GM12872 (cell line): ENCODE measurements around the gene MID1.

ENCODE experiments used
- CTCF ChIP-seq: IDR thresholded peaks from 3 replicates; pipeline ENCODE4 v1.5.1; 2011; ENCODE audit warnings: low read depth, mild to moderate bottlenecking, low read length, moderate library complexity; ENCODE audit not compliant: insufficient read depth

MID1 gene

DNA sequence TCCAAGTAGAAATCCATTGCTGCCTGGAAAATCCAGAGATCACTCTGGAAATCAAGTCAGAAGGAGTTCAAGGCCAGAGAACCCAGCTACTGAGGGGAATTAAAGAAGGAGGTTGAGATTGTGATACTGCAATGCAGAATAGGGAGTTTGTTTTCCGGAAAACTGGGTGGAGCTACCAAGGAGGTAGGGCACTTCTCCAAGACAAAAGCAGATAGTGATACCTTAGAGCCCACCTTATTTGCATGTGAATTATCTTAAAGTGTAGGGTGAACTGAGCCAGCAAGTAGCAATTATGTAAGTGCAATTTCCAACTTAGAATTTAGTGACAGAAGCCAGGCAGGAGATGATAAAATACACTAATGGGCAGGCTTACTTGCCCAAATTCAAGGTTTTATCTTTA is 178.9 kb downstream of the MID1 start:
- no peak for TF ChIP-seq CTCF

GRCh38 chrX:10433296-10433965 is 187.0 kb downstream of the MID1 start:
- TF ChIP-seq CTCF: no peak

GRCh38 chrX:10429908-10430307 is 190.5 kb downstream of the MID1 start:
- no peak for TF ChIP-seq CTCF

- no peak for TF ChIP-seq CTCF
These were observed 193.1 kb downstream of the MID1 start for GRCh38 chrX:10427249-10427648.

- no peak for TF ChIP-seq CTCF
These were observed 196.7 kb downstream of the MID1 start for GRCh38 chrX:10423716-10424115.

DNA sequence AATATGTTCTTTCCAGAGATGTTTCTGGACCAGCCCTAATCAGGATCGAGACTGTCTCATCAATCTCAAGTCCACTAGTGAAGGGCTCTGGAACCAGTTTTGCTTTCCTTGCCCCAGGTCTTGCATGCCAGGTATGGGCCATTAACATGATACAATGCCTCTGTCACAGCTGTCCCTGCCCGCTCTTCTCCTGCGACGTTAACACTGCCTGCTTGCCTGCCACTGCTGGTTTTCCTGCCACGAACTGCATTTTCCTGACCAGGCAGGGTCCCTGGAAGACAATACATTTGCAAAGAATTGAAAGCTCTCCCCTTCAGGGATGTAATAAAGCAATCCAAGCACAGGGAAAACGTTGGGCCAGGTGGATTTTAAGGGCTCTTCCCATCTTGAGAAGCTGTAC is 200.3 kb downstream of the MID1 start:
- TF ChIP-seq CTCF: no peak

DNA sequence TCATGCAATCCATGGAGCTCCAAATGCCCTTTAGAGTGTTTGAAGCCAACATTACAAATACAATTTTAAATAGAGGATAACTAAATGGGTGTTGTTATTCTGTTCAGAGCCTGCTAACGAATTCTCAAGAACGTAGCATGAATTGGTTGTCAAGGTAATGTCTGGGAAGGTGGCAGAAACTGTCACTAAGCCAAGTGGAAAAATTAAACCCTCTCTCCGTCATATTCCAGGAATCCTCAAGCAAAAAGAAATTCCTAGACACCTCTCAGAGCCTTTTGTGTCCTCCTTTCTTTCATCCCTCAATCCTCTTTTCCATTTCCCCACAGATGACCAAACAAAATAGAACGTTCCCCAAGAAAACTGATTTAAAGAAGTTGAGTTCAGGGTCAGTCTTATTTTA is 204.0 kb downstream of the MID1 start:
- no peak for TF ChIP-seq CTCF
